HG02943 (cell line): ENCODE measurements around the gene PWWP2B.

Experiments
- ATAC-seq: cut with Tn5 transposase; IDR thresholded peaks from one replicate; pipeline ENCODE4 v1.9.1; 2021; ENCODE audit warnings: mild to moderate bottlenecking, low read depth, moderate library complexity; ENCODE audit not compliant: unreplicated experiment

The PWWP2B gene

GRCh38 chr10:132404911-132405462, 8.0 kb downstream of the PWWP2B start:
- no peak for ATAC-seq

DNA sequence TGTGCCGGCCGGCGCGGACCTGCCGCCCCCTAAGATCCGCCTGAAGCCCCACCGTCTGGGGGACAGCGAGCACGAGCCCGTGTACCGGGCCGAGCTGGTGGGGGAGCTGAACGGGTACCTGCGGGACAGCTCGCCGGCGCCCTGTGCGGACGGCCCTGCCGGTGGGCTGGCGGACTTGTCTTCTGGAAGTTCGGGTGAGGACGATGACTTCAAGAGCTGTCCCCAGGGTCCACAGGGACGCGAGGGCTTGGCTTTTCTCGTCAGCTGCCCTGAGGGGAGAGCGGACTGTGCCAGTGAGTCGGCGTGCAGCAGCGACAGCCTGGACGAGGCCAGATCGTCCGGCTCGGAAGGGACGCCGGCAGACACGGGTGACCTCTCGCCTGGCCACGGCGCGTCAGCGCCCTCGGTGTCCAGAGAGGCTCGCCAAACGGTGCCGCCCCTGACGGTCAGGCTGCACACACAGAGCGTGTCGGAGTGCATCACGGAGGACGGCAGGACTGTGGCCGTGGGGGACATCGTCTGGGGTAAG, 8.5 kb downstream of the PWWP2B start:
- no peak for ATAC-seq

- ATAC-seq: no peak
Observed at GRCh38 chr10:132406181-132406580, 9.2 kb downstream of the PWWP2B start.

- no peak for ATAC-seq
Observed at GRCh38 chr10:132406750-132407149, 9.8 kb downstream of the PWWP2B start.

GRCh38 chr10:132407243-132407746, 10.3 kb downstream of the PWWP2B start:
- ATAC-seq: no peak

DNA sequence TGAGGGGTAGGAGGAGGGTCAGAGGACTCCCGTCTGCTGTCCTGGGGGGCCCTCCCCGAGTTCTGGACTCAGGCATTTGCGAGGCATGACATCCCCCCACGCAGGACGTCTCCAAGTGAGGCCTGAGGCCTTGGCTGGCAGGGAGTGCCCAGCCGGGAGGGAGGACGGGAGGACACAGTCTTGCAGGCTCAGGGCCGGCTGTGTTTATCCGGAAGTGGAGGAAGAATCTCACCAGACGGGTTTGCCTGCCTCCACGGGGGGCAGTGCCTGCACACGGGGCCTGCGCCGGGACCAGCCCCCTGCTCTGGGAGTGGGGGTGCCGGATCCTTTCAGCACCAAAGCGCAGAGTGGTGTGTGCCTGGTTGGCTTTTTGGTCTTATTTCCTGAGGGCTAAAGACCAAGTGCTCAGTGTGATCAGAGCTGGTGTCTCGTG, 10.9 kb downstream of the PWWP2B start:
- no peak for ATAC-seq

DNA sequence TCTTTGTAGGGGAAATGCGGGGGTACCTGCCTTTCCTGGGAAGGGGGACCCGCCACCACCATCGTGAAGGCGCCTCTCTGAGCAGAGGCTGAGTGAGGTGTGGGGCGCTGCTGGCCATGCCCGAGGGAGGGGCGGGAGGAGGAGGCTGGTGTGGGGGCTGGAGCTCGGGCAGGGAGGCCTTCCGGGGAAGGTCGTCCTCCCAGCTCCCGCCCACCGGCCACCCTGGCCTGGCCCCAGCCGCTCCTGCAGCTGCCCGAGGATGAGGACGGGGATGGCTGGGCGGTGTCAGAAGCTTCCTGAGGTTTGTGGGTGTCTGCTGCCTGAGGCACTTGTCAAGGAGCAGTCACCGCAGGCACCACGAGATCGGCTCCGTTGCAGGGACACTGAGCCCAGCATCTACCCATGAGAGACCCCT, 11.4 kb downstream of the PWWP2B start:
- no peak for ATAC-seq

- no peak for ATAC-seq
Observed at GRCh38 chr10:132408823-132409666, 12.0 kb downstream of the PWWP2B start.

GRCh38 chr10:132409667-132410028, 12.6 kb downstream of the PWWP2B start:
- no peak for ATAC-seq

DNA sequence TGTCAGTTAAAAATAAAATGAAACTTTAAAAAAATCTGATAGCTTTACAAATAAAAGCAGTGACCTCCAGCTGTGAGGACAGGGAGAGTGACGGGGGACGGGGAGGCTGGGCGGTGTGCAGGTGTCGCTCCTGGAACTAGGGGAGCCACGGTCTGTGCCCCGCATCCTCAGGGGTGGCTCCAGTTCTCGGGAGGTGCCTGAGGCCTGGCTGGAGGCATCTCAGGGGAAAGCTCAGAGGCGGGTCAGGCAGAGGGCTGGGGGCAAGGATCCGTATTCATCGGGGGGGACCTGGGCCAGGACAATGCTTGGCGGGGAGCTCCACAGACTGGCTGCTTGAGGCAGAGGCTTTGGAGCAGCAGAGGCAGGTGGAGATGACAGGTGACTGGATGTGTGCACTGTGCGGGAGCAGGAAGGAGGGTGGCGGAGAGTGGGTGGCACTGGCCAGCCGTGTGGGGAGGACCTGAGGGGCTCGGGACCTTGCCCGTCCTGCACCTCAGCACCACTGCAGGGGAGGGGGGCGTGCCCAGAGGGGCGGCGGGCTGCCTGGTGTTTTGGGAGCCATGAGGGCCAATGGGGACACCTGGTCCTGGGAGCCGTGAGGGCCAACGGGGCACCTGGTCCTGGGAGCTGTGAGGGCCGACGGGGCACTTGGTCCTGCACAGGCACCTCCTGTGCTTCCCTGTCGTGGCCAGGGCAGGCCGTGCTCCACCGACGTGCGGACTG, 13.2 kb downstream of the PWWP2B start:
- no peak for ATAC-seq

GRCh38 chr10:132410779-132411532, 14.0 kb downstream of the PWWP2B start:
- ATAC-seq: no peak

- ATAC-seq: no peak
Observed at GRCh38 chr10:132411561-132412253, 14.7 kb downstream of the PWWP2B start.

GRCh38 chr10:132412316-132413192, 15.6 kb downstream of the PWWP2B start:
- ATAC-seq: no peak

GRCh38 chr10:132413226-132414205, 16.5 kb downstream of the PWWP2B start:
- no peak for ATAC-seq

DNA sequence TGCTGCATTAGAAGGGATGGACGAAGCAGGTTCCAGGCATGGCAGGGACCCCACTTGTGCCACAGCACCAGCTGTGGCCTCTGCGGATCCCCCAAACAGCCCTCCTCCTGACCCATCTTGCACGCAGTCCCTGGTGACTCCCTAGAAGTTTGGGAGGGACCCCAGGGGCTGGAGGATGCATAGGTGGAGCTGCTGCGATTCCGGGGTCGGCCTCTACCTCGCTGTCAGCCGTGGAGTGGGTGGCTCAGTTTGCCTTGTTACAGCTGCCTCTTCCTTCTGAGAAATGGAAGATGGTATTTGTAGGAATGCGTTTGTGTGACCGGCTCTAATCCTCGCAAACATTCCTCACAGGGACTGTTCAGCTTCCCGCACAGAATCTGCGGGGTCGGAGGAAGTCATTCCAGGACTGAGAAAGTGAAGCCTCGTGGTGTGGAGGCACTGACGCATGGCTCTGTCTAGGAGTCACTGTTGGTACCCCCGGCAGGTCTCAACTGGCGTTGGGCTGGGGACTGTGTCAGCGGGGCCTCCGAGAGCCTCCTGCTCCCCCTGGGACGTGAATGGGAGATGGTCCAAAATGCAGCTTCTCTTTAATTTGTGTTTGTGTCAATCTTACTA, 17.5 kb downstream of the PWWP2B start:
- ATAC-seq: no peak

- no peak for ATAC-seq
Observed at GRCh38 chr10:132415255-132415654, 18.3 kb downstream of the PWWP2B start.

DNA sequence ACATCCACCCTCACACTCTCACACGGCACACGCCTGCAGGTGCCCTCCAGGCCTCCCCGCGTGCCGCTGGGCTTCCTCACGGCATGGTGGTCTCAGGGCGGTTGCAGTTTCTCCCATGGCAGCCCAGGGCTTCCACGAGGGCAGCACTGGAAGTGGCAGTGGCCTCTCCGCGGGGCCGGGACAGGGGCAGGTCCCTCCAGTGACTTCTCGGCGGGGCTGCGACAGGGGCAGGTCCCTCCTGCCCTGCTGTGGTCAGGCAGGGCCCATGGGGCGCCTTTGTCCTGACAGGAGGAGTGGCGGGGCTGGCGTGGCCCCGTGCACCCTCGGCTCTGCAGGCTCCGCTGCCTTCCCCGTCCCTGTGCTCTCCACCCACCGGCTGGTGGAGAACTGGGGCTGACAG, 19.0 kb downstream of the PWWP2B start:
- no peak for ATAC-seq
